DOHH2 (cell line): ENCODE measurements around the gene CACNA2D2.

ENCODE experiments used
- H3F3A ChIP-seq: fragments of 200-600 bp; sonication (generic), shearing (Covaris generic); 2 replicates; pipeline ENCODE4 v1.6.0; 2016; ENCODE audit warnings: antibody characterized with exemption, mild to moderate bottlenecking; ENCODE audit not compliant: control insufficient read depth, insufficient read depth
- H3K27ac ChIP-seq: fragments of 200-600 bp; sonication (generic); 2 replicates; pipeline ENCODE4 v1.5.1; 2014; ENCODE audit warnings: low read depth, mild to moderate bottlenecking, low read length, moderate library complexity
- H3K27me3 ChIP-seq: fragments of 200-600 bp; sonication (generic); 2 replicates; pipeline ENCODE4 v1.6.1; 2014; ENCODE audit warnings: mild to moderate bottlenecking, low read length, mixed read lengths; ENCODE audit not compliant: control insufficient read depth
- H3K36me3 ChIP-seq: fragments of 200-600 bp; sonication (generic); 2 replicates; pipeline ENCODE4 v1.6.1; 2014; ENCODE audit warnings: mild to moderate bottlenecking, low read length, moderate library complexity, mixed read lengths; ENCODE audit not compliant: control insufficient read depth
- H3K4me1 ChIP-seq: fragments of 200-600 bp; sonication (generic); 2 replicates; pipeline ENCODE4 v1.6.1; 2014; ENCODE audit warnings: mild to moderate bottlenecking, low read length, mixed read lengths; ENCODE audit not compliant: control insufficient read depth
- H3K4me2 ChIP-seq: fragments of 200-600 bp; sonication (generic); 2 replicates; pipeline ENCODE4 v1.6.0; 2014; ENCODE audit warnings: mild to moderate bottlenecking, low read length, moderate library complexity
- H3K4me3 ChIP-seq: fragments of 200-600 bp; sonication (generic); 2 replicates; pipeline ENCODE4 v1.5.1; 2014; ENCODE audit warnings: mild to moderate bottlenecking, low read length, mixed read lengths
- H3K79me2 ChIP-seq: fragments of 200-600 bp; sonication (generic); 2 replicates; pipeline ENCODE4 v1.6.1; 2014; ENCODE audit warnings: mild to moderate bottlenecking, low read length, mixed read lengths; ENCODE audit not compliant: control insufficient read depth
- H3K9me2 ChIP-seq: fragments of 200-600 bp; sonication (generic); replicated peaks from 2 replicates; pipeline ENCODE4 v1.6.1; 2014; ENCODE audit warnings: mild to moderate bottlenecking, low read length, mixed read lengths; ENCODE audit not compliant: control insufficient read depth
- H3K9me3 ChIP-seq: fragments of 200-600 bp; sonication (generic); 2 replicates; pipeline ENCODE4 v1.6.1; 2014; ENCODE audit warnings: antibody characterized with exemption, low read length, mixed read lengths; ENCODE audit not compliant: control insufficient read depth, insufficient read depth
- H4K20me1 ChIP-seq: fragments of 200-600 bp; sonication (generic); 2 replicates; pipeline ENCODE4 v1.6.0; 2014; ENCODE audit warnings: low read depth, mild to moderate bottlenecking, antibody characterized with exemption, low read length, moderate library complexity; ENCODE audit not compliant: control insufficient read depth, insufficient read depth
- EZH2phosphoT487 ChIP-seq: fragments of 200-600 bp; sonication (generic); IDR thresholded peaks from 2 replicates; pipeline ENCODE4 v1.6.1; 2017; ENCODE audit warnings: borderline replicate concordance, mild to moderate bottlenecking, antibody characterized with exemption, low read length, moderate library complexity, mixed read lengths
- TF ChIP-seq, protein P1 (sequence below): fragments of 200-600 bp; sonication (generic); IDR thresholded peaks from one replicate; pipeline ENCODE4 v1.5.1; 2014; ENCODE audit warnings: antibody characterized with exemption, mild to moderate bottlenecking, low read depth, low read length; ENCODE audit not compliant: poor library complexity, severe bottlenecking

CACNA2D2 gene

DNA sequence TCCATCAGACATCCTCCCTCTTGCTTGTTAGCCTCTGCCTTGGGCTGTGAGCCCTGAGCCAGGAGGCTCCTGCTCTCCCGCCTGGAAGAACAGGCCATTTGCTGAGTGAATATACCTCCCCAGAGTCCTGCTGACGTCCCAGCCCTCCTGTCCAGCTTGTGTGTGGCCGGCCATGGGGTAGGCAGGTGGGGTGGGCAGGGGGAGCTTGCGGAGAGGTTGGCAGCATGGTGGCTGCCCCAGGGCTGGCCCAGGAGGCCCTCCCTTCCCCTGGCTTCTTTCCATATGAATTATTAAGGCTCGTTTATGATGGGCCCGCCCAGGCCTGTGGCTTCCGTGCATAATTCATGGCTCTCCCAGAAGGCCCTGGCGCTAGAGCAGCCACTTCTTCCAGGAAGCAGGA lies 18.7 kb downstream of the CACNA2D2 start:
- Histone ChIP-seq H3K4me1 (no peaks in the 10 kb centered on the region), H4K20me1 (no peaks in the 10 kb centered on the region), H3K36me3 (no peaks in the 10 kb centered on the region), H3K9me2 (no peaks in the 10 kb centered on the region), H3F3A (peaks cover 2% of the 10 kb centered on the region; the same call in 1 of the 2 replicates), H3K4me3 (no peak overlapping the region), H3K27ac (no peak overlapping the region), H3K79me2 (no peaks in the 10 kb centered on the region), H3K4me2 (no peak overlapping the region), H3K9me3 (no peaks in the 10 kb centered on the region), H3K27me3 (no peaks in the 10 kb centered on the region)
- TF ChIP-seq, protein P1, sequence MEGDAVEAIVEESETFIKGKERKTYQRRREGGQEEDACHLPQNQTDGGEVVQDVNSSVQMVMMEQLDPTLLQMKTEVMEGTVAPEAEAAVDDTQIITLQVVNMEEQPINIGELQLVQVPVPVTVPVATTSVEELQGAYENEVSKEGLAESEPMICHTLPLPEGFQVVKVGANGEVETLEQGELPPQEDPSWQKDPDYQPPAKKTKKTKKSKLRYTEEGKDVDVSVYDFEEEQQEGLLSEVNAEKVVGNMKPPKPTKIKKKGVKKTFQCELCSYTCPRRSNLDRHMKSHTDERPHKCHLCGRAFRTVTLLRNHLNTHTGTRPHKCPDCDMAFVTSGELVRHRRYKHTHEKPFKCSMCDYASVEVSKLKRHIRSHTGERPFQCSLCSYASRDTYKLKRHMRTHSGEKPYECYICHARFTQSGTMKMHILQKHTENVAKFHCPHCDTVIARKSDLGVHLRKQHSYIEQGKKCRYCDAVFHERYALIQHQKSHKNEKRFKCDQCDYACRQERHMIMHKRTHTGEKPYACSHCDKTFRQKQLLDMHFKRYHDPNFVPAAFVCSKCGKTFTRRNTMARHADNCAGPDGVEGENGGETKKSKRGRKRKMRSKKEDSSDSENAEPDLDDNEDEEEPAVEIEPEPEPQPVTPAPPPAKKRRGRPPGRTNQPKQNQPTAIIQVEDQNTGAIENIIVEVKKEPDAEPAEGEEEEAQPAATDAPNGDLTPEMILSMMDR: no peak
- no peak for TF ChIP-seq EZH2phosphoT487

DNA sequence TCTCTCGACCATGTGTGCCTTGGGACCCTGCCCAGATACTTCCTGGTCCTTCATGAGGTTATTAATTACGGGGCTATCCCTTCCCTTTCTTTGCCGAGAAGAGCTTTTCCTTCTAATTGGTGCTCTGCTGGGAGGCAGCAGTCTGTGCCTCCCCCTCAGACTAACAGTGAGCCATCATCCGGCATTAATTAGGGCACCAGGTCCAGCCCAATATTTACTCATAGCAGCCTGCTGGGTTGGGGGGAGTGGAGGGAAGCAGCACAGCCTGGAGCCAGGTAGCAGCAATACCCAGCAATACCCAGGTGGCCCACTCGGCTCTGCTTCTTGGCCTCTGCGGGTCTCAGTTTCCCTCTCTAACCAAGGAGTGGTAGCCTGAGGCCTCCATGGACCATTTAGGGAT lies 20.1 kb downstream of the CACNA2D2 start:
- no peaks in the 10 kb centered on the region for H3K36me3 ChIP-seq
- no peaks in the 10 kb centered on the region for H4K20me1 ChIP-seq
- H3K27ac ChIP-seq: no peak overlapping the region
- no peaks in the 10 kb centered on the region for H3K9me3 ChIP-seq
- no peak overlapping the region for H3K4me3 ChIP-seq
- H3K79me2 ChIP-seq: no peaks in the 10 kb centered on the region
- no peak for TF ChIP-seq EZH2phosphoT487
- TF ChIP-seq, protein P1: no peak
- H3K4me1 ChIP-seq: no peaks in the 10 kb centered on the region
- peaks cover 2% of the 10 kb centered on the region; the same call in 1 of the 2 replicates for H3F3A ChIP-seq
- no peaks in the 10 kb centered on the region for H3K27me3 ChIP-seq
- no peak overlapping the region for H3K4me2 ChIP-seq
- no peaks in the 10 kb centered on the region for H3K9me2 ChIP-seq

DNA sequence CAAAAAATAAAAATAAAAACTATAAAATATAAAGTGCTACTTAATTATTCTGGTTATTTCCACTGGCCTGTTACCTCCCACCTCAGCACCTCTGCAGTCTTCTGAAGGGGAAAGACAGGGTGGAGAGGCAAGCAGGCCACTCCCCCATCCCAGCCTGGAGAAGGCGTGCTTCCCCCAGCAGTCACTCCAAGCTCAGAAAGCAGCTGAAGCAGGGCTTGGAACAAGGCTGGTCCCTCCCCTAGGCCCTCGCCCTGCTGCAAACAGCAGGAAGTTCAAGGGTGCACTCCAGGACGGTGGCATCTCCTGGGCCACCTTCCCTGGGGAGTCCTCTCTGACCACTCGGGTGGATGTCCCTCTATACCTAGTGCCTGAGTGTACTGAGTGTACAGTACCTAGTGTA lies 21.4 kb downstream of the CACNA2D2 start:
- no peaks in the 10 kb centered on the region for H3K9me3 ChIP-seq
- H3K4me3 ChIP-seq: no peak overlapping the region
- H3K79me2 ChIP-seq: no peaks in the 10 kb centered on the region
- no peaks in the 10 kb centered on the region for H3K9me2 ChIP-seq
- H3F3A ChIP-seq: peaks cover 2% of the 10 kb centered on the region; the same call in 1 of the 2 replicates
- no peak overlapping the region for H3K4me2 ChIP-seq
- H3K27ac ChIP-seq: no peak overlapping the region
- no peak for TF ChIP-seq EZH2phosphoT487
- TF ChIP-seq, protein P1: no peak
- H4K20me1 ChIP-seq: no peaks in the 10 kb centered on the region
- no peaks in the 10 kb centered on the region for H3K4me1 ChIP-seq
- H3K36me3 ChIP-seq: no peaks in the 10 kb centered on the region
- no peaks in the 10 kb centered on the region for H3K27me3 ChIP-seq

DNA sequence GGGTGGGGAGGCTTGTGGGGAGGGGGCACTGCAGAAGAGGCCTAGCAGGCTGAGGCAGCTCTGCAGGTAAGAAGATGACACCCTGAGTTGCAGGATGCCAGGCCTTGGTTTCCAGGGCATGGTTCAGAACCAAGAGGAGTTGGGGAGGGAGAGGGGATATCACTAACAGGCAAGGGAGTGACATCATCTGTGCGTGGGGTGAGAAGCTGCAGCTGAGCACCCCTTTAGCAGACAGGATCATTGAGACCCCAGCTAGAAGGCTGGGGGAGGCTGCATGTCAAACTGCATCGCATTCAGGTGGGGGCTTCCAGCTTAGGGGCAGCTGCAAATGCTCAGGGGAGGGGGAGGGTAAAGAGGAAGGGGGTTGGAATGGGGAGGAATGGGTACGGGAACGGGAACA lies 23.0 kb downstream of the CACNA2D2 start:
- Histone ChIP-seq H3K27me3 (no peaks in the 10 kb centered on the region), H3K4me3 (no peak overlapping the region), H3K4me1 (no peaks in the 10 kb centered on the region), H3K4me2 (no peak overlapping the region), H3K36me3 (no peaks in the 10 kb centered on the region), H3K9me2 (no peaks in the 10 kb centered on the region), H3F3A (peaks cover 2% of the 10 kb centered on the region; the same call in 1 of the 2 replicates), H4K20me1 (no peaks in the 10 kb centered on the region), H3K9me3 (no peaks in the 10 kb centered on the region), H3K27ac (no peak overlapping the region), H3K79me2 (no peaks in the 10 kb centered on the region)
- TF ChIP-seq, protein P1: no peak
- TF ChIP-seq EZH2phosphoT487: no peak
